HG03354 (cell line): ENCODE data around the gene ANXA2.
"Not testable (repeated sequence)": the region's sequence is repeated elsewhere in the genome, so short reads cannot be mapped to it uniquely, and the experiment has no call there.

Experiments used
- ATAC-seq: cut with Tn5 transposase; IDR thresholded peaks from one replicate; pipeline ENCODE4 v1.9.1; 2021; ENCODE audit warnings: mild to moderate bottlenecking; ENCODE audit not compliant: unreplicated experiment, poor library complexity, severe bottlenecking

Gene ANXA2

GRCh38 chr15:60349589-60349988 is 48.2 kb downstream of the ANXA2 start:
- ATAC-seq, result no peak

- no peak for ATAC-seq
Observed at GRCh38 chr15:60347480-60348049, 50.2 kb downstream of the ANXA2 start.

GRCh38 chr15:60346653-60347052 is 51.1 kb downstream of the ANXA2 start:
- no peak for ATAC-seq

GRCh38 chr15:60346077-60346476 is 51.7 kb downstream of the ANXA2 start:
- no peak for ATAC-seq

- ATAC-seq, result no peak
Observed at GRCh38 chr15:60345598-60345997, 52.2 kb downstream of the ANXA2 start.

- ATAC-seq, result no peak
Observed at GRCh38 chr15:60344987-60345386, 52.8 kb downstream of the ANXA2 start.

- no peak for ATAC-seq
Observed at GRCh38 chr15:60344461-60344860, 53.3 kb downstream of the ANXA2 start.

GRCh38 chr15:60343221-60343970 is 54.4 kb downstream of the ANXA2 start:
- no peak for ATAC-seq

GRCh38 chr15:60340207-60340921 is 57.4 kb downstream of the ANXA2 start:
- no peak for ATAC-seq

GRCh38 chr15:60339236-60339635 is 58.5 kb downstream of the ANXA2 start:
- ATAC-seq, result no peak

- ATAC-seq, result no peak
Observed at GRCh38 chr15:60338810-60339209, 59.0 kb downstream of the ANXA2 start.

- ATAC-seq, result no peak
Observed at GRCh38 chr15:60337076-60337475, 60.7 kb downstream of the ANXA2 start.

- not testable (repeated sequence) for ATAC-seq
Observed at GRCh38 chr15:60335296-60335695, 62.5 kb downstream of the ANXA2 start.

GRCh38 chr15:60328852-60329443 is 68.8 kb downstream of the ANXA2 start:
- ATAC-seq, result no peak

- no peak for ATAC-seq
Observed at GRCh38 chr15:60326824-60327654, 70.7 kb downstream of the ANXA2 start.

GRCh38 chr15:60326343-60326742 is 71.4 kb downstream of the ANXA2 start:
- no peak for ATAC-seq

GRCh38 chr15:60325905-60326304 is 71.9 kb downstream of the ANXA2 start:
- ATAC-seq, result no peak

- no peak for ATAC-seq
Observed at GRCh38 chr15:60324706-60325438, 72.9 kb downstream of the ANXA2 start.

GRCh38 chr15:60323322-60323721 is 74.5 kb downstream of the ANXA2 start:
- ATAC-seq, result no peak
